ENCODE results near the gene SERPIND1.
"Not testable (repeated sequence)": the region's sequence is repeated elsewhere in the genome, so short reads cannot be mapped to it uniquely, and the experiment has no call there.

Gene SERPIND1

DNA sequence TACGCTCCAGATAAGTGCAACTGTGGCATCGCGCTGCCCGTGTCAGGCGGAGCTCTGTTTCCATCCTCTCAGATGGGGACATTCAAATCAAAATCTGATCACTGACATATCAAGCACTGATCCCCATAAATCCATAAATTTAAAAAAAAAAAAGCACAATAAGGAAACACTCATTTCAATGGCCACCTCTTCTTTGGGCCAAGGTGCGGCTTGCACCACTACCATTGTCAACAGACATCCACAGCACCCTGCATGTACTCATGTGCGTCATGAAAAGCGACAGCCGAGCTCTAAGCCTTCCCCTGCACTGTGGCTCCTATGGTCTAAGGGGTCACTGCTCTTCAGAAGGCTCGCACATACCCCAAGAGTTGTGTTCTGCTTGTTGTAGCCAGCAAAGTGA is 26.7 kb upstream of the SERPIND1 start:
- no peak for DNase-seq

DNA sequence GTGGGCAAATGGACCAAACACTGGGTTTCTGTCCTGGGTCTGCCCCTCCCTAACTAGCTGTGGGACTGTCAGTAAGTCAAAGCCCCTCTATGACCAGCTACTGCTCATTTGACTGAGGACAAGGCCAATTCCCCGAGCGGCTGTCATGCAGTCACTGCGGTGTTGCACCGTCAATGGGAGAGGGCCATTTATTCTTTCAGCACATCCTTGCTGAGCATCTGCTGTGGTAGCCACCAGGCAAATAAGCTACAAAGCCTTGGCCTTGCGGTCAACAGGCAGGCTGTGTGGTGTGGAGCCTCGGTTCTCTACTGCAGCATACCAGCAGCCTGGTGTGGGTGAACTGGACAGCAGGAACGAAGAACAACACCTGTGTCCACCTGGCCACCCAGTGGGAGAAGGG is 25.8 kb upstream of the SERPIND1 start:
- no peak for DNase-seq

DNA sequence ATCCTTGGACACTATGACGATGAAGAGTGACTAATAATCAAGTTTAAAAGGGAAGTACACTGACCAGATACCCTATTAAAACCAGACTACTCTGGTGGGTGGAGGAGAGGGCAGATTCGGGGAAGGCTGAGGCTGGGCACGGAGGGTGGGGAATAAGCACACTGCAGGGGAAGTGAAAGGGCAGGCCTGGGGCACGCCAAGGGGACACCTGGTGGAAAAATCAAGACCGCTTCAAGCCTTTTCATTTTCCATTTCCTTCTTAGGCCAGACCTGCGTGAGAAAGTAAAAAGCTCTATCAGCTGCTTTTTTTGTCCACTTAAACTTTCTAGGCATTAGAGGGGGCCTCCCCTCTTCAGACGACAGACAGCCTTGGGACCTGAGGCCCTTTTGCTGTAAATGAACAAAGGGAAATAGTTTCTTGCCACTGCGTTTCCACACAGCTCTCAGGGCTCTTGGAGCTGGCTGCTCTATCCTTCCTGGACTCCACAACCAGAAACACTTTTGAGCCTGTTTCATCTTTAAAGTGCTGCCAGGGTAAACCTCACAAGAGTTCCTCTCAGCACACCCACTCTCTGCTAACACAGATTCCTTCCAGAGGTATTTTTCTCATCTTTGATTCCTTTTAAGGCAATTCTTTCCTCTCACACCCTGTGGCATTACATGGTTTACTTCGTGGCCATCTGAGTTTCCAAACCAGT is 25.0 kb upstream of the SERPIND1 start:
- DNase-seq, result peak; percentile 23

DNA sequence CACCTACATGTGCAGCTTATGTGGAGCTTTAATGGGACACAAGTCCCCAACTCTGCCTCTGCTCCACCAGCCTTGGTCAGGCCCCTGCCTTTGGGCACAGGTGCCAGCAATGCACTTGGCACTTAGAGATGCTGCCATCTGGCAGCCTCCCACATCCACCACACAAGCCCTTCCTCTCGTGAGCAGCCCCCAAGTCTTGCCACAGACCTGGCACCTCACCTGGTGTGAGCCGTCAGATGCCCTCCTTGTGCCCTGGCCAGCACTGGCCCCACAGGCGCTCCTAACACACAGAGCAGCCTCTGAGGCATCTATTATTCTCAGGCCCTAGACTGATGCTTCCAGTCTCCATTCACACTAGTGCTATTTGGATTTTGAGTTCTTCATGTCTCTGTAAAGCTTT is 24.5 kb upstream of the SERPIND1 start:
- no peak for DNase-seq

DNA sequence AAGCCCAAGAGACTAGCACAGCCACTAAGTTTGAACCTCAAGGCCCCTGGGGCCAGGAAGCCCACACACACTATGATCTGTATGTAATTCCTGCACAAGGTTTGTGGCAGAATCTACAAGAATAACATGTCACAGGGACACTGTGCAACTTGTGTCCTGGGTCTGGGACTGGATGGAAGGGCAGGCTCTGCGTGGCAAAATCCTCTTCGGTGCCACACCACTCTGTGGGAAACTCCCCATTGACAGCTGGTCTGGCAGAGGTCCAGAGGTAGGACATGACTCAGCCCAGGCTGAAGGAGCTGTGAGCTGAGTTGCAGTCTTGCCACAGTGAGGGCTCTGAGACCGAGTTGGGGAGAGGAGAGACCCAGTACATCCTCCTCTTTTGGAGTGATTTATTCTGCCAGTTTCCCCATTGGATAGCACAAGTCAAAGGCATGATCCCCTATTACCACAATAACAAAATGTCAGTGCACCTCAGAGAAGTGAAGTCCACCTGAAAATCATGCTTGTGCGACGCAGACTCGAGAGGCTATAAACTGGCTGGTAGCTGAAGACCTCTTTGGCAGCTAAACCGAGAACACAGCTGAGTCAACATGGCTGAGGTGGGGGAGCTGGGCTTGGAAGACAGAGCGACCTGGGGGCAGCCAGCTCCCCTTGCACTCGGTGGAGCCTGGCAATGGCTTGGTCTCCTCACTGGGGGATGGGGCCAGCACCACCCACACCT is 23.3 kb upstream of the SERPIND1 start:
- peak; percentile 69 for DNase-seq

DNA sequence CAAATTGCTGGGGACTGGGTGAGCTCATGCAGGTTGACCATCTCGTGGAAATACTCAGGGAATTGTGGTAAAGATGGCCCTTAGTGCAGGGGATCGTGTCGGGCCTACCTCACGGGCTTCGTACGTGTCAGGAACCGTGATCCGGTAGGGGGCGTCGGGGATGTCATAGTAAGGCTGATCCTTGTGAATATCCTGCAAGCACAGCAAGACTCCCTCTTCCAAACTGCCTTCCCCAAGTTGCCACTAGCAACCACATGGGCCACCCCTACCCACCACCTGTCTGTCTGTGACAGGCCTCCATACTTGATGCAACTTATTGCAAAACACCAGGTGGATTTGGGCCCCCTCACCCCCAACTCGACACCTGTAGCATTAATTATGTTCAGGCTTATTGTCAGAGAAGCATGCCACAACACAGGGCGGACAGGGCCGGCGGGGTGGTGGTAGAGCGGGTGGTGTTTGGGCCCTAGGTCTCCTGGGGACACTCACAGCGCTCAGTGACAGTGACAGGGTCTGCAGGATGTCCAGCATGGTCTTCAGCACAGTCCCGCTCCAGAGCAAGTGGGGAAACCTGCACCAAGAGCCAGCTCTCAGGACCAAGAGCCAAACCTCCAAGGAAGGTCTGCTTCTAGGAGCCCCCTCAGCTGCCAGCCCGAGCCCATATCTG is 22.6 kb upstream of the SERPIND1 start:
- DNase-seq, result no peak

DNA sequence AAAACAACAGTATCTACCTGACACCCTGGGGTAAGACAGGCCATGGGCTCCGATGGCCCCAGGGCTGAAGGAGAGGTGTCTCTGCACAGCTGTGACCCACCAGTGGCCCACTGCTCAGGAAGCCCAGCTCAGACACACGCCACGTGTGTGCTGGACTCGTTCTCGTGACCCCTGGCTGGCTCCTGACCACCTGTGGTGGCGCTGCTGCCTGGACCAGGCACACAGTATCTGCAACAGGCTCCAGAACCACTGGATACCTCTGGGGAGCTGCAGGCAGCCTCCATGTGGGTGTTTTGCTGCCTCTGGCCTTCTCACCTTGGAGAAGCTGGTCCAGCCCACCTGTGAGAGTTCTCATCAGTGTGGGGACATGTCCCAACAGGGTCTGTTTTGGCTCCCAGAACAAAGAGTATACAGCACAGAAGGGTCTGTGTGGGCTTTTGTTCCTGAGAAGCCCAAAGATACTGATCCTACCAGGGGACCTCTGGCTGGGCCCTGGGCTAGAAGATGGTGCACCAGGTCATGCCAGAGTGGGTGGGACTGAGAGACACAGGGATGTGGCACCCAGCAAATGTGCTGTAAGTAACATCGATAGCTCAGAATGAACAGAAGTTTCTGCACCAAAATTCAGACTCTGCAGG is 21.7 kb upstream of the SERPIND1 start:
- no peak for DNase-seq

DNA sequence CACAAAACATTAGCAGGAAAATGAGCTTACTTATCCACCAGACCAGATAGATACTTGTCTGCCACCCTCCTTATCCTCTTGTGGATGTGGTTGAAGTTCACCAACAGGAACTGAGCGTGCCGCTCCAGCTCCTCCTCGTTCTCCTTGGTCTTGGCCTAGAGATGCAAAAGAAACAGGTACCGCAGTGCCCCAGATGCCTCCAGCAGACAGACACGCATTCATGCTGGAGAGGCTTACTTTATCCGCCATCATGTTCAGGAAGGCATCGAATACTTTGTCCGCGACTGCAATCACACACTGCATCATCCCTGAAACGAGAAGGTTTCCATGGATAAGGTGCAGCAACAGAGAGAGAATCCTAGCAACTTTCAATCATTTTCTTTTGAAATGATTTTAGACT is 21.0 kb upstream of the SERPIND1 start:
- no peak for DNase-seq

DNA sequence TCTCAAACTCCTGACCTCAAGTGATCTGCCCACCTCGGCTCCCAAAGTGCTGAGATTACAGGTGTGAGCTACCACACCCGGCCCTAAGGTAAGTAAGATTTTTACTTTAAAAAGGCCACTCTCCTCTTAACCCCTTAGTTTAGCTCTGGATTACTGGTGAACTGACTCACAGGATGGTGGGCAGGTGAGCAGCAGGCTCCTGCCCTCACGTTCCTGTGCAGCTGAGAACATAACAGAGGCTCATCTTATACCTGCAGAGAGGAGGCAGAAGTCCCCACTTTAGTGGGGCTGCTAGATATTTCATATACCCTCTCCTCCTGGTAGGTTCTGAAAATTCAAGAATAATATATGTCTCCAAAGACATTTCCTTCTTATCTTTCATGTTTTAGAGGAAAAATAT is 17.1 kb upstream of the SERPIND1 start:
- no peak for DNase-seq

DNA sequence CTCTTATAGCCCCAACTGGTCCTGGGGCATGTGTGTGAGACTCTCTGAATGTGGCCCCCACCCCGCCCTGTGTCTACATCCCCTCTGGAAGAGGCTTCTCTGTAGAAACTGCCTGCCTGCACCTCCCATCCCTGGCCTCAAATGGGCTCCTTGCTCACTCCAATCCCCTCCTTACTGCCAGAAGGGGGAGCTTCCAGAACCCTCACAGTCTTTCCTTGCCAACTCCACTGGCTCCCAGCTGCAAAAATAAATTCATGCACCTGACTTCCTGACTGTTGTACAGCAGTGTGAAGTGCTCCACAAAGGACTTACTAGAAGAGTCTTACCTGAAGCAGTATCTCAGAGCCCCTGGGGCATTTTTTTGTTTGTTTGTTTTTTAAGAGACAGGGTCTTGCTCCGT is 15.2 kb upstream of the SERPIND1 start:
- no peak for DNase-seq

DNA sequence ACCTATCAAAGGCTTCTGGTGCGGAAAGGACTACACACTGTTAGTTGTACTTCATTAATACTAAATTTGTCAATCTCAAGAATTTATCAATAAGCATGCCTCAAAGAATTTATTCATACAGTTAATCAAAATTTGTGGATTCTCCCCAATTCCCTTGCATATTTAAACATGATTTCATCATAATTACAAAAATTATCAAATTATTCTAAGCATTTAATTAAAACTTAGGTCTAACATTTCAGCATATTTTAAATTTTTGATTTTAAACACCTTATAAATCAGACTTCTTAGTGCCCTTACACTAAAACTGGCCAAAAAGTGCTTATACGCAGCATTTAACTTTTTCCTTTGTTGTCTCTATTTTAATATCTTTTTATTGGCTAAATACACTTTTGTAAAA is 13.8 kb upstream of the SERPIND1 start:
- no peak for DNase-seq

DNA sequence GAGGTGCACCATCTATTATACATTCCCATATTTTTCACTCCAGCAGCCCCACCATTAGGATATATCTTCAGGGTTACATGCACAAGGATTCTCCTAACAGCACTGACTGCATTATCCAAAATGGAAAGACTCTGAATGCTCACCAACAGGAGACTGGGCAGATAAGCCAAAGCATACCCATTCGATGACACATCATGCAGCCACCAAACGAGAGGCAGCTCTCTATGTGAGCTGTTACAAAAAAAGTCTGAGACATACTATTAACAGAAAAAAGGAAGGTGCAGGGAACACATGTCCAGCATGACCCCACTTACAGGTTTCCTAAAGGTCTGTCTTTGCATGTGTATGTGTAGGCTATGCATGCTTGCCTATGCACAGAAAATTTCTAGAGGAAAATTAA is 12.4 kb upstream of the SERPIND1 start:
- no peak for DNase-seq

DNA sequence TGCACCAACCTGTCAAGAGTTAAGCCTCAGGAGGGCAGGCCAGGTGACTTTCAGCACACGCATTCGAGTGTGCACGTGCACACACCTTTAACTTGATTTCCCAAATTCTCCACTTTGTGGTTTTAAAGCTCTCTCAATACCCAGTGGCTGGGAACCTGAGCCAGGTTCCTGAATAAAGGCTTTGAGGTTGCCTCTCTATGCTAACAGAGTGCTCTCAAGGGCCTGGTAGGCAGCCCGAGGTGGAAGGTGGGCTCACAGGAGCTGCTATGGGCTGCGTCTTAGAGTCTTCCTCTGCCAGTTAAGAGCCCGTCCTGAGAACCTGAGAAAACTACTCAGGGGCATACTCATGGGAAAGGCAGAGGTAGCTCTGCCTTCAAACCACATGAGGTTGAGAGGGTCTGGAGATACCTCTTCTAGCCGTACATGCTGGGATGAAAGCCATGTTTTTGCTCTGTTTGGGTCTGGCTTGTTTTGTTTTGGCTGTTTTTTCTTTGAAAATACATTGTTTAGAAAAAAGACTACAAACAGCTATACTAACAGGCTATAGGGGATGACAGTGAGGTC is 11.6 kb upstream of the SERPIND1 start:
- DNase-seq, result no peak

DNA sequence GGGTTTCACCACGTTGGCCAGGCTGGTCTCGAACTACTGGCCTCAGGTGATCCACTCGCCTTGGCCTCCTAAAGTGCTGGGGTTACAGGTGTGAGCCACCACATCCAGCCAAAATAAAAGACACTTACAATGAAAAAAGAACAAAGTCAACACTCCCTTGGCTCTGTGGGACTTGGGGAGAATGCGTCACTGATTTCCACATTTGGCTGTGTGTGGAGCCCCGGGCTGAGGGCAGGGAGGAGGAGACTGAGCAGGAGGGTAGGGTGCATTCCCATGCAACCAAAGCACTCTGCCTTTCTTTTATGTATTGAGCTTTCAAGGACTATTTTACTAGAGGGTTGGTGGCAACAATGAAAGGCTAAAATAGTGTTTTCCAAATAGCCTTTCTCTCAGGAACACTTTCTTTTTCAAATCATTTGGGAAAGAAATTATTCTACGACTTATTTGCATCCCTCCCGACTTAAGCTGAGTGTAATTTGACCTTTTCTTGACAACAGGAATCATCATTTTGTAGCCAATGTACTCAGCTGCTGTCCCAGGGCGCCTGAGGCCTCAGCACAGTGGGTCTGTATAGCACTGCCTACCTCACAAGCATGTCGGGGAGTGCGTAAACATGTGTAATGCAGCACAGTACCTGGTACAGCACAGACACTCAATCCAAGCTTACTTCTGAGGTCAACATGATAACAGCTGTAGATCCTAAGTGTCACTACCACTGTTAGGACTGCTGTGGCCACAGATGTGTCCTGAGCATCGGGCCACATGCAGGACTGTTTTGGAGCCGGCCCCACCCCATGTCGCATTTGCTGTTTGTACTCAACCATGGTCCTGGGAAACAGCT is 10.1 kb upstream of the SERPIND1 start:
- DNase-seq, result no peak

DNA sequence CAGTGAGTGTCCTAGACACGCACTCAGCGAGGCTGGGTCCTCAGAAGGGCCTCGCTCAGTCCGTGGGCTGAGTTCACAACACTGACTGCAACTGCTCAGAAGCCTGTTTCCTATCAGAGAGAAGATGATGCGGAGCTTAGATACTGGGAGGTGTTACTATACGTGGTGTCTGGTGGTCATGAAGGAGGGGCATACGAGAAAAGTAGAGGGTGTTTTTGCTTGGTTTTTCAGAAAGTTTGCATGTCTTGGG is 9.5 kb upstream of the SERPIND1 start:
- no peak for DNase-seq

DNA sequence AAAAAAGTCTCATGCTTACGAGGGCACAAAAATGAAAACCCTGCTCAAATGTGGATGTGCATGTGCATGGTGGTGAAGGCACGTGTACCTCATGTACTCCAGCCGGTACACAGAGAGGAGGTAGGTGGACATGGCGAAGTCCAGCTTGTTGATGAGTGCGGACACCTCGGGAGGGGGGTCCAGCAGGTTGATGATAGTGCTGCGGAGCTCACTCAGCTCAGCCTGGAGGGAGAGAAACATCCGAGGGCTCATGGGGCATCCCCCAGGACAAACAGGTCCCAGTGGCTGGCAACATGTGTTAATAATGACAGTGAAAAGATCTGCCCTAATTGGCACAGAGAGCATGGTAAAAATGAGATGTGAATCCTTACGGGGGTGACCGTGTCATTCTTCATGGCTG is 9.2 kb upstream of the SERPIND1 start:
- no peak for DNase-seq

DNA sequence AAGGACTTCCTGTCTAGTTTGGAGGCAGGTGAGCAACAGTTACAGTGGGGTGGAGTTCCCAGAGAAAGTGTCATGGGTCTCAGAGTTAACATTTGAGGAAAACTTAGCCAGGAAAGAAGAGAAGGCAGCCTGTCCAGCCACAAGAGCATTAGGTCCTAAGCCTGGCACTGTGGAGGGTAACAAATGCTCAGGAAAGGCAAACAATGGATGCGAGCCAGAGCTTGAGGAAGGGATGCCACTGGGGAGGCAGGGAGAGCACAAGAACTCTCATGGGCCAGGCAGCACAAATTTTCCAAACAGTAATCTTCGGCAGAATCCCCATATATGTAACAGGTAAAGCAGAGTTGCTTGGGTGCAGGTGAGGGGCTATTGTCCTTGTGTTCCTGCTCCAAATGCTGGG is 8.0 kb upstream of the SERPIND1 start:
- no peak for DNase-seq

DNA sequence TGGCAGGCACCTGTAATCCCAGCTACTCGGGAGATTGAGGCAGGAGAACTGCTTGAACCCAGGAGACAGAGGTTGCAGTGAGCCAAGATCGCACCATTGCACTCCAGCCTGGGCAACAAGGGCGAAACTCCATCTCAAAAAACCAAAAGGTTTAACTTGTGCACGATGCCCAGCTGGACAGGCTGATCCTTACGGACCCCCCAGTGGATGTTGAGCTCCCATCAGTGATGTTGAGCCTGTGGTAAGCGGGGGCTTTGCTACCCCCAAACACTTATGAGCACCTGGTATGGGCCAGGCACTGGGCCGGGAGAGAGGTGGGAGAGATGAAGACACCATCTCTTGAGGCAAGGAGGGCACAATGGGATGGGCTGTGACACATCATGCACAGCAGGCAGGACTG is 7.4 kb upstream of the SERPIND1 start:
- no peak for DNase-seq

DNA sequence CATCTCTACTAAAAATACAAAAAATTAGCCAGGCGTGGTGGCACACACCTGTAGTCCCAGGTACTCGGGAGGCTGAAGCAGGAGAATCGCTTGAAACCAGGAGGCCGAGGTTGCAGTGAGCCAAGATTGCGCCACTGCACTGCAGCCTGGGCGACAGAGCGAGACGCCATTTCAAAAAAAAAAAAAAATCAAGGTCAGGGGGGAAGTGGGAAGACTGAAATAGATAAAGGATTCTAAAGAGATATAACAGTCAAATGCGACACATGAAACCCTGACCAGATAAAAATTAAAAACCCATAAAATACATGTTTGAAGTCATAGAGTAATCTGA is 4.5 kb upstream of the SERPIND1 start:
- DNase-seq, result not testable (repeated sequence)

DNA sequence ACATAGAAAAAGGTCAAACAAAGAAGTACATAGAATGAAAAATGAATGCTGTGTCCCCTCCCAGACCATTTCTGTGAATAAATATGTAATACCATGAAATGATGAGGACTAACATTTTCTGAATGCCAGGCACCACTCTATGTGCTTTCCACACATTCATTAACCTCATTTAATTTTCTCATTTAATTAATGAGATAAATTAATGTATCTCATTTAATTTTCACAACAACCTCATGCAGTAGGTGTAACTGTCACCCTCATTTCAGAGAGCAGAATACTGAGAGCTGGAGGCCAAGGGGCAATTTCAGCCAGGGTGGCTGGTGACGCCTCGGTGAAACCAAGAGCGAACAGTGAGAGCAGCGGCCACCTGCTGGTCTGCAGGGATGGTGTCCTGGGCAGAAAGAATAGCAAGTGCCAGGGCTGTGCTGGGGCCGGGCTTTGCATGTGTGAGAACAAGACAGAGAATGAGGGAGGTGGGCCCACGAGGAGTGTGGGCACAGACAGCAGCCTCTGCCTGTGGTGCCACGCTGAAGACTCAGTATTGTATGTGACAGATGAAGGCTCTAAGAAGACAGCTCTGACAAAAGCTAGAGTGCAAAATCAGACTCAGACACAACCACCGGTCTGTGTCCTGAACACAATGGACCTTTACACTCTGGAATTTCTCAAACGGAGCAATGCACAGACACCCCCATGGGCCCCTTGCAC is 1.8 kb upstream of the SERPIND1 start:
- DNase-seq, result no peak

DNA sequence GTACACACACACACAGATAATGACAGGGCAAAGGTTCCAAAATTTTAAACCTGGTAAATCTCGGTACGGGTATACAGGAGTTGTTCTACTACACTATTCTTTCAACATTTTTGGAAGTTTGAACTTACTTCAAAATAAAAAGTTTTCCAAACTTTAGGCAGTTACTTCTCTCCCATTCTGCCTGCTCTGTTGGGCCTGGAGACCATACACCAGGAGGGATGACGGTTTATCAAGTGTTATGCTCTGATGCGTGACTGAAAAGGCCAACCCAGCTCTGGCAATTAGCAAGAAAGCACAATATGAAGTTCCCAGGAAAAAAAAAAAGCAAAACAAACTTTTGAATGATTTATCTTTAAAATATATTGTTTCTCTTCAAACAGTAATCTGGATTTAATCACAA is 969 bp downstream of the SERPIND1 start:
- no peak for DNase-seq

DNA sequence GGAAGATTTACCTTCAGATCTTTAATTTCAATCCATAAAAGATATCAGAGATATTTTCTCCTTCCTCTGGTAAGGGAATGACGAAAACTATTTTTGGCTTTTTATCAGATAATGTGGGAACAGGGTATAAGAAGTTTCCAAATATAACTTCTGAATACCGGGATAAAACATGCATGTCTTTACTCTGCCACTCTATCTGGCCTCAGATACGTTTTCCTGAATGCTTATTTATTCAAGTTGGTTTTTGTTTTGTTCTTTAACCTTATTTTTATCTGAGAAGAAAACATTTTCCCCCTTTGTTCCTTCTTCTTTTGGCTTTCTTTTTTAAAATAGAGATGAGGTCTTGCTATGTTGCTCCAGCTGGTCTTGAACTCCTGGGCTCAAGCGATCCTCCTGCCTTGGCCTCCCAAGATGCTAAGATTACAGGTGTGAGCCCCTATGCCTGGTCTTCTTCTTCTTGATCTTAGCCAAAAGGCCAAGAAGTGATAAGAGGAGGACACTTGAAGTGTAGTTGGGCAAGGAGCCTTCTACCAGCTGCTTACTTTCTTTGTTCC is 1.5 kb downstream of the SERPIND1 start:
- no peak for DNase-seq
